ENCODE data around the gene TPP1.

TPP1 gene

DNA sequence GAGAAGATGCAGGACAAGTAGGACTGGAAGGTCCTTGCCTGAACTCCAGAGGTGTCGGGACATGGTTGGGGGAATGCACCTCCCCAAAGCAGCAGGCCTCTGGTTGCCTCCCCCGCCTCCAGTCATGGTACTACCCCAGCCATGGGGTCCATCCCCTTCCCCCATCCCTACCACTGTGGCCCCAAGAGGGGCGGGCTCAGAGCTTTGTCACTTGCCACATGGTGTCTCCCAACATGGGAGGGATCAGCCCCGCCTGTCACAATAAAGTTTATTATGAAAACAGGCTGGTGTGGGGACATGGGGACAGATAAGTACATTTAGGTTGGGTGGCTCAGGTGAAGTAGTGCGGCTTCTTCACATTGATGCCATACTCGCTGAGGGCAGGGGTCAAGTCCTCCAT lies 8.6 kb downstream of the TPP1 start:
- POLR2A ChIA-PET, result no interaction called here
- CTCF ChIA-PET, result no interaction called here
- no peak for DNase-seq (ENCODE audit: extremely low spot score)
- TF ChIP-seq CTCF (IDR thresholded peaks at IDR 0.05; ENCODE audit: control extremely low read depth, extremely low read depth, low read depth, missing control alignments), result no peak

GRCh38 chr11:6609502-6610015 lies 9.7 kb downstream of the TPP1 start:
- no peak for DNase-seq (ENCODE audit: extremely low spot score)
- no peak for TF ChIP-seq CTCF (IDR thresholded peaks at IDR 0.05; ENCODE audit: control extremely low read depth, extremely low read depth, low read depth, missing control alignments)
- ChIA-PET CTCF (interaction anchor here (0.6 to 1.6 kb wide), 3 partner anchors 12 to 74 kb away, joined by 4 to 5 read pairs (median 4); partner anchors contain the start of gene MRPL17), POLR2A (no interaction called here)

GRCh38 chr11:6608726-6609501 lies 10.3 kb downstream of the TPP1 start:
- no peak for TF ChIP-seq CTCF (IDR thresholded peaks at IDR 0.05; ENCODE audit: control extremely low read depth, extremely low read depth, low read depth, missing control alignments)
- POLR2A ChIA-PET, result no interaction called here
- CTCF ChIA-PET, result interaction anchor here (0.6 to 2.9 kb wide), 5 partner anchors 9 to 74 kb away, joined by 4 to 20 read pairs (median 5); partner anchors contain the start of genes MRPL17 and TPP1
- DNase-seq (ENCODE audit: extremely low spot score), result no peak

- CTCF ChIA-PET, result interaction anchor here (1.4 to 2.9 kb wide), 4 partner anchors 10 to 75 kb away, joined by 5 to 20 read pairs (median 5); partner anchors contain the start of genes MRPL17 and TPP1
- no peak for DNase-seq (ENCODE audit: extremely low spot score)
- POLR2A ChIA-PET, result no interaction called here
- no peak for TF ChIP-seq CTCF (IDR thresholded peaks at IDR 0.05; ENCODE audit: control extremely low read depth, extremely low read depth, low read depth, missing control alignments)
Observed at GRCh38 chr11:6608011-6608410, 11.2 kb downstream of the TPP1 start.

DNA sequence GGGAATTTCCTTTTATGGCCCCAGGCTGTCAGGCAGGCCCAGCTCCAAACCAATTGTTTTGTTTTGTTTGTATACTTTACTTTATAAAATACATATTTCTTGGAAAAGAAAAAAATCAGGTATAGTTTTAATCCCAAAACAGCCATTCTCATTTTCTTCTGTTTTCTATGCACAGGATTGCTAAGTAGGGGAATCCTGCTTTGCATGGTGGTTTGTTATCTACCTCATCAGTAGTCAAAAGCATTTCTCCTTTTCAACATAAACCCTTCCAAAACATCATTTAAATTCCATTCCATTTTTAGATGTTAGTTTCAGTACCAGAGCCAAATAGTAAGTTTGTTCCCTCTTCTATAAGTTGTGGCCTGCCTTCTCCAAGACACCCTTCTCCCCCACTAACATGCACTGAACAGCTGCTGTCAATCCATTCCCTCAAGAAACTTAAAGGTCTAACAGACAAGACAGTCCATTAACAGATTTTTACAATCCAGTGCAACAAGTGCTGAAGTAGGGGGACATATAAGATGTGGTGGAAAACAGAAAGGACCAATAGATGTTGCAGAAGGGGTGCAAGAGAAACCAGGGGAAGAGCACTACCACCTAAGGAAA lies 11.9 kb downstream of the TPP1 start:
- no peak for TF ChIP-seq CTCF (IDR thresholded peaks at IDR 0.05; ENCODE audit: control extremely low read depth, extremely low read depth, low read depth, missing control alignments)
- ChIA-PET POLR2A (interaction anchor here (1.4 kb wide), 1 partner anchor 76 kb away, joined by 4 read pairs; the partner anchor contains the start of gene MRPL17), CTCF (interaction anchor here (0.9 to 3.8 kb wide), 5 partner anchors 11 to 89 kb away, joined by 3 to 22 read pairs (median 5); partner anchors contain the start of genes MRPL17 and TPP1)
- no peak for DNase-seq (ENCODE audit: extremely low spot score)

DNA sequence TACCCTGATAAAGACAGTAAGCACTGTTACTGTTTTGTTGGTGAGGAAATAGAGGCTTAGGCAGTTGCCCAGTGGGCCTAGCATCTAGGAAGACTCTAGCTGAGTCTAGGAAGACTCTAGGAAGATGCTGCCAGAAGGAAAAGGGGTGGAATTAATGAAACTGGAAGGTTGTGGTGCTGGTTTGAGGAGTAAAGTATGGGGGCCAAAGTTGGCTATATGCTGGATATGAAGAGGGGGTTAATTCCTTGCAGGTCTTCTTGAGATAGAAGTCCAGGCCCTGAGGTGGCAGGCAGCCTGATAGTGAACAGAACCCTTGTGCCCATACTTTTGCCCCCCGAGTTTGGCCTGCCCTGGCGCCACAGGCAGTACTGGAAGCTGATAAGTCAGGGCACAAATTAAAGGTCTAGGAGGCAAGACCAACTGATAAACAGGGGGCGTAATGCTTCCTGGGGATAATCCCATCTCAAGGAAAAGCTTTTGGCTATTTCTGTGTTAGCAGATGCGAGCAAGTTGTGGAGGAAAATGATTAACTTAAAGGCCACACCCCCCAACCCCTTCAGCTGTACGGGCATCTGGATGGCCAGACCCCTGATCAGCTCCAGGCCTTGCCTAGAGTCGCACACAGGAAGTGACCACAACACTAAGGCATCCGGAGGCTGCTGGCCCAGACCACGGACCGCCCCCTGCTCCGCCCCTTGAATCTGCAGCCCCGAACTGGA lies 12.6 kb downstream of the TPP1 start:
- no peak for TF ChIP-seq CTCF (IDR thresholded peaks at IDR 0.05; ENCODE audit: control extremely low read depth, extremely low read depth, low read depth, missing control alignments)
- peak; percentile 83 for DNase-seq (ENCODE audit: extremely low spot score)
- ChIA-PET POLR2A (interaction anchor here (1.4 kb wide), 1 partner anchor 77 kb away, joined by 4 read pairs; the partner anchor contains the start of gene MRPL17), CTCF (interaction anchor here (0.9 to 3.8 kb wide), 4 partner anchors 12 to 89 kb away, joined by 3 to 22 read pairs (median 12); partner anchors contain the start of genes MRPL17 and TPP1)

Measured in GM10248 (cell line).